HepG2 (cell line): ENCODE measurements around the gene ACSS2. TPM values are rescaled to one million over a fixed set of nuclear protein-coding genes. Genes with fewer than 3 reads are reported as not detected.

Experiments
- ATAC-seq: fragments of 200-7000 bp; cut with Tn5 transposase; 3 replicates; pipeline ENCODE4 v1.9.1; 2020; ENCODE audit warnings: mild to moderate bottlenecking, moderate library complexity
- BruUV-seq: library from RNA; stranded (reverse); fragments of 400-500 nt; replicated peaks from 2 replicates; lab custom pipeline; 2021; lab: Mats Ljungman, UMichigan
- CTCF ChIA-PET: fragments of 300-600 bp; formaldehyde crosslinking; extraction: SDS; loops from one replicate; lab custom pipeline; 2021; ENCODE audit warnings: low total read pairs, inconsistent platforms, low intra/inter-chr PET ratio; lab: Yijun Ruan, JAX
- POLR2A ChIA-PET: fragments of 350-600 bp; sonication (Branson Sonifier 250); formaldehyde crosslinking; loops from one replicate; lab custom pipeline; 2020; ENCODE audit warnings: antibody characterized with exemption, inconsistent platforms; lab: Yijun Ruan, JAX
- DNase-seq: peaks from one replicate; pipeline ENCODE4 v3.0.0-alpha.2; 2015; ENCODE audit warnings: low spot score
- FAIRE-seq: peaks from 3 replicates; lab custom pipeline; 2011; peaks lifted over from hg19 to GRCh38; lab: Jason Lieb, UNC
- H2AFZ ChIP-seq: one replicate; pipeline ENCODE4 v1.6.1; 2011; ENCODE audit warnings: low read length, inconsistent platforms
- H3K27ac ChIP-seq: fragments of 300-600 bp; 3 replicates; pipeline ENCODE4 v1.8.0; 2011; ENCODE audit warnings: mixed run types, mild to moderate bottlenecking, mixed read lengths, low read length, inconsistent platforms; ENCODE audit not compliant: insufficient read depth; ENCODE audit errors: extremely low read length
- H3K27me3 ChIP-seq, 2 experiments: fragments of 200-600 bp in 1 of 2; 2 replicates in 1 of 2; 3 replicates in 1 of 2; pipeline versions ENCODE4 v1.6.0 to v1.8.0; 2011; ENCODE audit warnings: low read length in 2 of 2, mild to moderate bottlenecking in 2 of 2, moderate library complexity in 2 of 2, inconsistent platforms in 1 of 2; ENCODE audit not compliant: insufficient read depth in 2 of 2, control insufficient read depth in 1 of 2
- H3K36me3 ChIP-seq, 2 experiments: fragments of 200-600 bp in 1 of 2; replicated peaks in 1 of 2; 2 replicates in 1 of 2; 3 replicates in 1 of 2; pipeline versions ENCODE4 v1.5.1 to v1.8.0; 2011; ENCODE audit warnings: low read length in 2 of 2, inconsistent platforms in 1 of 2; ENCODE audit not compliant: insufficient read depth in 2 of 2, control insufficient read depth in 1 of 2
- H3K4me1 ChIP-seq: 2 replicates; pipeline ENCODE4 v1.5.1; 2012; ENCODE audit warnings: low read length, inconsistent platforms; ENCODE audit not compliant: insufficient read depth
- H3K4me2 ChIP-seq: 2 replicates; pipeline ENCODE4 v1.6.0; 2011; ENCODE audit warnings: low read depth, low read length, inconsistent platforms
- H3K4me3 ChIP-seq, 3 experiments: fragments of 200-600 bp in 1 of 3; sonication (generic), shearing (Covaris generic) in 1 of 3; replicated peaks in 1 of 3; 2 replicates each; pipeline ENCODE4 v1.5.1; 2011 to 2016; ENCODE audit warnings: low read length in 3 of 3, inconsistent platforms in 2 of 3, low read depth in 2 of 3, mild to moderate bottlenecking in 2 of 3, control low read depth in 1 of 3, mixed read lengths in 1 of 3; ENCODE audit not compliant: insufficient read depth in 1 of 3
- H3K79me2 ChIP-seq: one replicate; pipeline ENCODE4 v1.6.1; 2011; ENCODE audit warnings: low read length, inconsistent platforms; ENCODE audit not compliant: insufficient read depth
- H3K9ac ChIP-seq: 2 replicates; pipeline ENCODE4 v1.6.0; 2011; ENCODE audit warnings: mild to moderate bottlenecking, low read depth, low read length, inconsistent platforms; ENCODE audit not compliant: insufficient read depth
- H3K9me3 ChIP-seq: 2 replicates; pipeline ENCODE4 v1.5.1; 2012; ENCODE audit warnings: mild to moderate bottlenecking, low read length
- H4K20me1 ChIP-seq: 2 replicates; pipeline ENCODE4 v1.6.0; 2011; ENCODE audit warnings: inconsistent platforms, mild to moderate bottlenecking, low read length, moderate library complexity; ENCODE audit not compliant: insufficient read depth
- FOXK2 ChIP-seq: fragments of 450-650 bp; IDR thresholded peaks from 2 replicates; pipeline ENCODE4 v1.6.1; 2016
- HNRNPUL1 ChIP-seq: fragments of 200-400 bp; formaldehyde crosslinking; IDR thresholded peaks from 2 replicates; pipeline ENCODE4 v1.6.1; 2017; ENCODE audit warnings: low read depth, mild to moderate bottlenecking, low read length, moderate library complexity
- NFIB ChIP-seq: sonication (generic); formaldehyde crosslinking; IDR thresholded peaks from 2 replicates; pipeline ENCODE4 v1.9.0; 2021; ENCODE audit warnings: missing genetic modification reagents, mild to moderate bottlenecking, borderline replicate concordance
- NONO ChIP-seq, 2 experiments: fragments of 450-650 bp in 1 of 2; sonication (generic) in 1 of 2; formaldehyde crosslinking in 1 of 2; IDR thresholded peaks in 1 of 2; conservative IDR thresholded peaks in 1 of 2; 2 replicates each; pipeline versions ENCODE4 v1.6.1 to v1.8.0; 2017 to 2022; ENCODE audit warnings: mild to moderate bottlenecking in 1 of 2, missing genetic modification reagents in 1 of 2, moderate library complexity in 1 of 2
- PCBP2 ChIP-seq: fragments of 200-400 bp; formaldehyde crosslinking; optimal IDR thresholded peaks from 2 replicates; pipeline ENCODE3; 2018; ENCODE audit warnings: low read length, low read depth; ENCODE audit not compliant: poor library complexity, severe bottlenecking
- YY1 ChIP-seq: IDR thresholded peaks from 2 replicates; pipeline ENCODE4 v1.6.1; 2011; ENCODE audit warnings: low read length, low read depth, moderate library complexity, mild to moderate bottlenecking; ENCODE audit not compliant: insufficient read depth, insufficient replicate concordance
- ZFP36 ChIP-seq: fragments of 150-350 bp; IDR thresholded peaks from 2 replicates; pipeline ENCODE4 v1.6.1; 2018; ENCODE audit warnings: borderline replicate concordance, low read length, low read depth; ENCODE audit not compliant: partially characterized antibody
- WGBS: methylation state at CpG from one replicate; pipeline ENCODE4 v1.1.6; 2017; ENCODE audit warnings: low lambda C conversion rate; 5-methylcytosine and 5-hydroxymethylcytosine counted together
- in situ Hi-C: cut with HindIII; loops from 2 replicates; pipeline ENCODE4 v1.10.0; 2017; ENCODE audit warnings: low pct_unique_long_range_greater_than_20kb; ENCODE audit not compliant: extremely low pct_ligation_motif_present
- intact Hi-C: fragments of 100-400 bp; cut with micrococcal nuclease; formaldehyde crosslinking; loops from one replicate; pipeline ENCODE4 v1.10.0; 2022; ENCODE audit not compliant: unreplicated experiment
- polyA plus RNA-seq, 8 experiments: library from polyadenylated mRNA; depleted of rRNA in 3 of 8; stranded (reverse) in 7 of 8; unstranded in 1 of 8; fragments of >200 nt; fragmentation: Illumina TruSeq in 4 of 8; extraction: Trizol in 4 of 8; gene quantifications; 2 replicates each; pipeline versions ENCODE4 v1.2.1 to v1.2.3, GENCODE V29; 2011 to 2016; ENCODE audit warnings: low read depth in 4 of 8, missing spikeins in 1 of 8, mixed read lengths in 1 of 8; ENCODE audit not compliant: insufficient read depth in 1 of 8
- total RNA-seq, 5 experiments: library from RNA; depleted of rRNA; stranded (reverse); fragments of >200 nt; fragmentation: Illumina TruSeq; extraction: Trizol; gene quantifications; 2 replicates each; pipeline ENCODE4 v1.2.3, GENCODE V29; 2016; ENCODE audit warnings: low read depth in 1 of 5
- TF ChIP-seq, protein P1 (sequence below): fragments of 450-650 bp; IDR thresholded peaks from 2 replicates; pipeline ENCODE4 v1.6.1; 2016
- TF ChIP-seq, protein P2 (sequence below): sonication (generic); formaldehyde crosslinking; IDR thresholded peaks from 2 replicates; pipeline ENCODE4 v1.5.1; 2020; ENCODE audit warnings: mild to moderate bottlenecking, missing genetic modification reagents, borderline replicate concordance
- TF ChIP-seq, protein P3 (sequence below): fragments of 450-650 bp; IDR thresholded peaks from 2 replicates; pipeline ENCODE4 v1.6.1; 2017
- TF ChIP-seq, protein P4 (sequence below): sonication (generic); formaldehyde crosslinking; conservative IDR thresholded peaks from 2 replicates; pipeline ENCODE4 v1.8.0; 2022; ENCODE audit warnings: mild to moderate bottlenecking, moderate library complexity, missing genetic modification reagents

The ACSS2 gene
- total and polyA plus RNA-seq, 2 of the 13 experiments (the other 11 are each of a cell fraction or from before 2014, with no cell fraction given), result 72.8 to 89.7 TPM

DNA sequence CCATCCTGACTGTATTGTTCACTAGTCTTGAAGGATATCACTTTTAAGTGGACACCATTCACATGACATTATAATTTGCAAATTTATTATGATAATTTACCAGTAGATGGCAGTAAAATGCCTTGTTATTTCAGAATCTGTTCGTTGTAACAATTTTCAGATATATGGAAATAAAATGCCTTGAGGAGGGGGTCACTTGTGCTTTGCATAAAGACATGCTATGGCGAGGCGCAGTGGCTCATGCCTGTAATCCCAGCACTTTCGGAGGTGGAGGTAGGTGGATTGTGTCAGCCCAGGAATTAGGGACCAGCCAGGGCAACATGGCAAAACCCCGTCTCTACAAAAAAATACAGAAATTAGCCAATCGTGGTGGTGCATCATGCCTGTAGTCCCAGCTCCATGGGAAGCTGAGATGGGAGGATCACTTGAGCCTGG, 41.9 kb upstream of the ACSS2 start (continued):
- TF ChIP-seq, protein P1, sequence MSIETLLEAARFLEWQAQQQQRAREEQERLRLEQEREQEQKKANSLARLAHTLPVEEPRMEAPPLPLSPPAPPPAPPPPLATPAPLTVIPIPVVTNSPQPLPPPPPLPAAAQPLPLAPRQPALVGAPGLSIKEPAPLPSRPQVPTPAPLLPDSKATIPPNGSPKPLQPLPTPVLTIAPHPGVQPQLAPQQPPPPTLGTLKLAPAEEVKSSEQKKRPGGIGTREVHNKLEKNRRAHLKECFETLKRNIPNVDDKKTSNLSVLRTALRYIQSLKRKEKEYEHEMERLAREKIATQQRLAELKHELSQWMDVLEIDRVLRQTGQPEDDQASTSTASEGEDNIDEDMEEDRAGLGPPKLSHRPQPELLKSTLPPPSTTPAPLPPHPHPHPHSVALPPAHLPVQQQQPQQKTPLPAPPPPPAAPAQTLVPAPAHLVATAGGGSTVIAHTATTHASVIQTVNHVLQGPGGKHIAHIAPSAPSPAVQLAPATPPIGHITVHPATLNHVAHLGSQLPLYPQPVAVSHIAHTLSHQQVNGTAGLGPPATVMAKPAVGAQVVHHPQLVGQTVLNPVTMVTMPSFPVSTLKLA, result no peak

DNA sequence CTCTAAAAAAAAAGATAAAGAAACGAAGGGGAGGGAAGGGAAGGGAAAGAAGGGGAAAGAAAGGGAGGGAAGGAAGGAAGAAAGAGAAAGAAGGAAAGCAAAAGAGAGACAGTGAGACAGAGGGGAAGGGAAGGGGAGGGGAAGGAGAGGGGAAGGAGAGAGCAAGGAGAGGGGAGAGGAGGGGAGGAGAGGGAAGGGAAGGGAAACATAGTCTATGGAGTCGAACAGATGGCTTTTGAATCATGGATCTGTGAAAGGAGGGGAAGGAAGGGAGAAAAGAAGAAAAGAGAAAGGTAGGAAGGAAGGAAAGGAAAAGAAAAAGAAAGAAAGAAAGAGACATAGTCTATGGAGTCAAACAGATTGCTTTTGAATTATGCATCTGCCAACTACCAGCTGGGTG, 34.3 kb upstream of the ACSS2 start:
- CTCF ChIA-PET, result no interaction called here
- BruUV-seq, result no TSS peak
- Histone ChIP-seq H3K4me1 (peaks cover 8% of the 10 kb centered on the region), H3K36me3 (peaks cover 0 to 1% of the 10 kb centered on the region in 2 experiments; a peak in 1 of 5 replicates), H3K9ac (no peak overlapping the region), H3K27ac (no peak overlapping the region), H3K27me3 (no peaks in the 10 kb centered on the region), H3K79me2 (no peaks in the 10 kb centered on the region), H4K20me1 (no peaks in the 10 kb centered on the region), H3K4me3 (no peak overlapping the region), H3K4me2 (no peak overlapping the region), H3K9me3 (no peaks in the 10 kb centered on the region), H2AFZ (no peak overlapping the region)
- DNase-seq (no peak), FAIRE-seq (no peak), ATAC-seq (no peak)
- POLR2A ChIA-PET, result no interaction called here
- intact Hi-C loops, result no loop called here
- in situ Hi-C loops, result no loop called here
- 15% methylated on average over 2 of the region's 2 CpGs for WGBS
- TF ChIP-seq FOXK2 (0 out of 2 replicates have a peak, but pooled peaks have one; percentile 23), NONO (IDR thresholded peaks at IDR 0.05) (peak; percentile 65; the same call in 1 of the 2 replicates), NONO (CRISPR knock-in tag; conservative IDR thresholded peaks at IDR 0.05) (no peak), NFIB (no peak), PCBP2 (peak; percentile 95), HNRNPUL1 (no peak), ZFP36 (no peak), YY1 (no peak)
- TF ChIP-seq, protein P2, sequence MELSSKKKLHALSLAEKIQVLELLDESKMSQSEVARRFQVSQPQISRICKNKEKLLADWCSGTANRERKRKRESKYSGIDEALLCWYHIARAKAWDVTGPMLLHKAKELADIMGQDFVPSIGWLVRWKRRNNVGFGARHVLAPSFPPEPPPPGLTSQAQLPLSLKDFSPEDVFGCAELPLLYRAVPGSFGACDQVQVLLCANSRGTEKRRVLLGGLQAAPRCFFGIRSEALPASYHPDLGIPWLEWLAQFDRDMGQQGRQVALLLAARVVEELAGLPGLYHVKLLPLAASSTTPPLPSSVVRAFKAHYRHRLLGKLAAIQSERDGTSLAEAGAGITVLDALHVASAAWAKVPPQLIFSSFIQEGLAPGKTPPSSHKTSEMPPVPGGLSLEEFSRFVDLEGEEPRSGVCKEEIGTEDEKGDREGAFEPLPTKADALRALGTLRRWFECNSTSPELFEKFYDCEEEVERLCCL (CRISPR knock-in tag), result no peak
- TF ChIP-seq, protein P3, sequence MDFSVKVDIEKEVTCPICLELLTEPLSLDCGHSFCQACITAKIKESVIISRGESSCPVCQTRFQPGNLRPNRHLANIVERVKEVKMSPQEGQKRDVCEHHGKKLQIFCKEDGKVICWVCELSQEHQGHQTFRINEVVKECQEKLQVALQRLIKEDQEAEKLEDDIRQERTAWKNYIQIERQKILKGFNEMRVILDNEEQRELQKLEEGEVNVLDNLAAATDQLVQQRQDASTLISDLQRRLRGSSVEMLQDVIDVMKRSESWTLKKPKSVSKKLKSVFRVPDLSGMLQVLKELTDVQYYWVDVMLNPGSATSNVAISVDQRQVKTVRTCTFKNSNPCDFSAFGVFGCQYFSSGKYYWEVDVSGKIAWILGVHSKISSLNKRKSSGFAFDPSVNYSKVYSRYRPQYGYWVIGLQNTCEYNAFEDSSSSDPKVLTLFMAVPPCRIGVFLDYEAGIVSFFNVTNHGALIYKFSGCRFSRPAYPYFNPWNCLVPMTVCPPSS, result 0 out of 2 replicates have a peak, but pooled peaks have one; percentile 31
- TF ChIP-seq, protein P4, sequence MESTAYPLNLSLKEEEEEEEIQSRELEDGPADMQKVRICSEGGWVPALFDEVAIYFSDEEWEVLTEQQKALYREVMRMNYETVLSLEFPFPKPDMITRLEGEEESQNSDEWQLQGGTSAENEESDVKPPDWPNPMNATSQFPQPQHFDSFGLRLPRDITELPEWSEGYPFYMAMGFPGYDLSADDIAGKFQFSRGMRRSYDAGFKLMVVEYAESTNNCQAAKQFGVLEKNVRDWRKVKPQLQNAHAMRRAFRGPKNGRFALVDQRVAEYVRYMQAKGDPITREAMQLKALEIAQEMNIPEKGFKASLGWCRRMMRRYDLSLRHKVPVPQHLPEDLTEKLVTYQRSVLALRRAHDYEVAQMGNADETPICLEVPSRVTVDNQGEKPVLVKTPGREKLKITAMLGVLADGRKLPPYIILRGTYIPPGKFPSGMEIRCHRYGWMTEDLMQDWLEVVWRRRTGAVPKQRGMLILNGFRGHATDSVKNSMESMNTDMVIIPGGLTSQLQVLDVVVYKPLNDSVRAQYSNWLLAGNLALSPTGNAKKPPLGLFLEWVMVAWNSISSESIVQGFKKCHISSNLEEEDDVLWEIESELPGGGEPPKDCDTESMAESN (CRISPR knock-in tag), result no peak
